Embryonic facial prominence (tissue), 1 donor: ENCODE measurements around the gene CHST8.
"Not testable (repeated sequence)": the region's sequence is repeated elsewhere in the genome, so short reads cannot be mapped to it uniquely, and the experiment has no call there.

Experiments used
- DNase-seq: peaks from one replicate; pipeline ENCODE4 v3.0.0-alpha.2; 2016; ENCODE audit errors: extremely low spot score

CHST8 gene

DNA sequence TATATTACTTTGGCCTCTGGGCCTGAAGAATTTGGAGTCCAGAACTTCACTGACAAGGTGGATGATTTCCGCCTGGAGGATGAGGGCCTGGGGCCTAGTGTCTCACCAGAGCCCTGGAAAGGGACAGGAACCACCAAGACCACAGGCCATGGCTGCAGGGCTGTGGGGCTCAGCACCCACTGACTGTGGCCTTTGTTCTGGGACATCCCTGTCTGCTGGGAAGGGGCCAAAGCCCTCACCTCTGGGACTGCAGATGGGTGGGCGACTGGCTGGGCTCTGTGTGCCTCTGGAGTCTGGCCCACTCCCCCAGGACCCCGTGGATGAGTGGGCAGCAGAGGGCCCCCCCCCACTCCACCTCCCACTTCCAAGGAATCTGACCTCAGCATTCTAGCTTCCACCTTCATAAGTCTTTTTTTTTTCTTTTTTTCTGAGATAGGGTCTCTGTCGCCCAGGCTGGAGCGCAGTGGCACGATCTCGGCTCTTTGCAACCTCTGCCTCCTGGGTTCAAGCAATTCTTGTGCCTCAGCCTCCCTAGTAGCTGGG, 20.3 kb downstream of the CHST8 start:
- DNase-seq = no peak

DNA sequence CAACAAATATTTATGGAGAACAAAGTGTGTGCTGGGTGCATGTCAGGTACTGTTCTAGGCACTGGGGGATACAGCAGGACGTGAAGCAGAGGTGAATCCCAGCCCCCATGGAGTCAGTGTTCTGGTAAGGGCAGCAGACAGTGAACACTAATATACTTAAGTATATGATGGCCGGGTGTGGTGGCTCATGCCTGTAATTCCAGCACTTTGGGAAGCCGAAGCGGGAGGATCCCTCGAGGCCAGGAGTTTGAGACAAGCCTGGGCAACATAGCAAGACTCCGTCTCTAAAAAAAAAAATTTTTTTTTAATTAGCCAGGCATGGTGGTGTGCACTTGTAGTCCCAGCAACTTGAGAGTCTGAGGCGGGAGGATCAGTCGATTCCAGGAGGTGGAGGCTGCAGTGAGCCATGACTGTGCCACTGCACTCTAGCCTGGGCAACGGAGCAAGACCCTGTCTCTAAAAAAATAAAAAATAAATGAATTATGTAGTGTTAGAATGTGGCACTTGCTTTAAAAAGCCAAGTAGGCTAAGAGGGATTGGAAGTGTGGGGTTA, 22.6 kb downstream of the CHST8 start:
- no peak for DNase-seq

DNA sequence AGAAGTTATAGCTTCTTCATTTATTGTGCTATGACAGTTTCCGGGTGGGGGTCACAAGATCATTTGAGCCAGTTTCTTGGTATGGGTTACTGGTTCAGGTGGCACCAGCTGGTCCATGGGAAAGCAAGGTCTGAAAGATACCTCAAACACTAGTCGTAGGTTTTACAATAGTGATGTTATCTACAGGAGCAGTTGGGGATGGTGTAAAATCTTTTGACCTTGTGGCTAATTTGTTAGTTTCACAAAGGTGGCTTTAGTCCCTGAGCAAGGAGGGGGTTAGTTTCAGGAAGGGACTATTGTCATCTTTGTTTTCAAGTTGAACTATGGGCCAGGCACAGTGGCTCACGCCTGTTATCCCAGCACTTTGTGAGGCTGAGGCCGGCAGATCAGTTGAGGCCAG, 24.6 kb downstream of the CHST8 start:
- DNase-seq = no peak

DNA sequence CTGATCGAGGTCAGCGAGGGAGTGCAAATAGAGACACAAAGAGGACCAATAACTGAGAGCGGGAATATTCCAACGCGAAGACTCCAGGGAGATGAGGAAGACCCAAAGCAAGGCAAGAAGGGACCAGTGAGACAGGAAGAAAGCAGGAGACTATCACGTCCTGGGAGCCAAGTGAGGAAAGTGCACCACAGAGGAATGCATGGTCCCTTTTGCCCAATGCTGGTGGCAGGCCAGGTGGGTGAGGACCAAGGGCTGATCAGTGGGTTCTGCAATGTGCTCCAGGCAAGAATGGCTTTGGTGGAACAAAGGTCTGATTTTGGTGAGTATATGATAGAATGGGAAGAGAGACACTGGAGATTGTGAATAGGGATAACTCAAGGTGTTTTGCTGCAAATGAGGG, 25.4 kb downstream of the CHST8 start:
- no peak for DNase-seq

DNA sequence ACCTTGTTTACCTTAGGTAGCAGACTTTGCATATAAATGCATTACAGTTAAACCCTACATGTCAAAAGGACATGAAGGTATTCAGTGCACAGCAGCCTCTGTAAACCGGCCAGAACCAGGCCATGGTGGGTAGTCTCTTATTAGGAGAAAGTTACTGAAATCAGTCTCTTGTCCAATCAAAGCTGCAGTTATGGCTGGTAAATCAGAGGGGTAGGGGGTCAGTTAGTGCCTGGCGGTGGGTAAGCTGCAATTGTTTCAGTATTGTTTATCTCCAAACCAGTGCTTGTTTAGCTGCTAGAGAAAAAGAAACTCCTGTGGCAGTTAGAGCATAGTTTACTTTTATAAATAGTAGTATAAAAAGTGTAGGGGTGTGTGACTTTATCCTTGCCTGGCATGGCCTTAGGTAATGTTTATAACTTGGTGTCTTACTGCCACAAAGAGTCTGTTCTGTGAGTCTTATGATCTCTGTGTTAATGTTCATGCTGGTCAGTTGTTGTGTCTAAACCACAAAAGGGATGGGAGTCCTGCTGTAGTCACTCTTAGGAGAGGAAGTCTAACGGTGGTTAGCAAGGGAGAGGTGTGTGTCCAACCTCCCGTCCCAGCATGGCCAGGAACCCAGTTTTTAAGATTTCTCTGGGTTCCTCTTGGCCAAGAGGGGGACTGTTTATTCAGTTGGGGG, 28.0 kb downstream of the CHST8 start:
- DNase-seq = no peak

DNA sequence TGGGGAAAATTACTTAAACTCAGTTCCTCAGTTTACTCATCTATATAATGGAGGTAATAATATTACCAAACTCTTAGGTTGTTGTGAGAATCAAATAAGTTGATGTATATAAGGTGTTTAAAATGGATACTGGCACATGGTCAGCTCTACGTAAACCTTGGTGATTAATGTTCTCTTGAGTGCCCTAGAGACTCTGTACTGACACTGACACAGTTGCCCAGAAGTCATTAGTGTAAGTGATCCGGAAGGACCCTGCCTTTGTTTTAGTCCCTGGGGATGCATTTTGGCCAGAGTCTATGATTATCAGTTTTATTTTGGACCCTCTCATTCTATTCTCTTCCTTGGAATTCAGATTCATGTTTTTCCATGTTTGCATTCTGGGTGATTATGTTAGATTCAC, 31.9 kb downstream of the CHST8 start:
- no peak for DNase-seq

DNA sequence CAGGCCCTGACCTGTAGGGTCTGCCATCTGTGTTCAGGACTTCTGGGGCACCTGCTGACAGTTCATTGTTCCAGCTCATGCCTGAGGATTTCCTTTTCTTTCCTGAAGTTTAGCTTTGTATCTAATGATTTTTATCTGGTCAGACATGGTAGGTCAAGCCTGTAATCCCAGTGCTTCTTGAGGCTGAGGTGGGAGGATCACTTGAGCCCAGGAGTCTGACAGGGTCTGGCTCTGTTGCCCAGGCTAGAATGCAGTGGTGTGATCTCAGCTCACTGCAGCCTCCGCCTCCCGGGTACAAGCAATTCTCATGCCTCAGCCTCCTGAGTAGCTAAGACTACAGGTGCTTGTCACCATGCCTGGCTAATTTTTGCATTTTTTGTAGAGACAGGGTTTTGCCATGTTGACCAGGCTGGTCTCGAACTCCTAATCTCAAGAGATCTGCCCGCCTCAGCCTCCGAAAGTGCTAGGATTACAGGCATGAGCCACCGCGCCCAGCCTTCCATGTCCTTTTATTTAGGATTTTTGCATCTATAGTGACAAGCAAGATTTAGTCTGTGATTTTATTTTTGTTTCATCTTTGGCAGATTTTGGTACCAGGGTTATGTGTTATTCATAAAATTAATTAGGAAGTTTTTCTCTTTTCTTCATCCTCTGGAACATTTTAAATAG, 33.2 kb downstream of the CHST8 start:
- DNase-seq = no peak

DNA sequence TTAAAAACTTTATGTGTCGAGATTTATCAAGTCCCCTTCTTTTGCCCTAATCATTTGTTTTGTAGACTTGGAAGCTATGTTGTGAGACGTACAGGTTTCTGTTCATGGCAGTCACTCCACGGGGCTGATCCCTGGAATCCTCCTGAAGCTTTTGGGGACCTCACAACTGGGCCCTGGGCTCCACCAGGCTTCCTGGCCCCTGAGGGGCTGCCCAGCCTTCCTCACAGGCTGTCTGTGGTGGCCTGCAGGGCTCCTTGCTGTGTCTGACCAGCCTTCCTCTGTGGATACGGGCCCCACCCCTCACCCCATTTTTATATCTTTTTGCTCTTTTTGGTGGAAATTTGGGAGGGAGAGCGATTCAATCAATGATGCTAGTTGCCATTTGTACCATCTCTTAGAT, 38.1 kb downstream of the CHST8 start:
- DNase-seq = no peak

DNA sequence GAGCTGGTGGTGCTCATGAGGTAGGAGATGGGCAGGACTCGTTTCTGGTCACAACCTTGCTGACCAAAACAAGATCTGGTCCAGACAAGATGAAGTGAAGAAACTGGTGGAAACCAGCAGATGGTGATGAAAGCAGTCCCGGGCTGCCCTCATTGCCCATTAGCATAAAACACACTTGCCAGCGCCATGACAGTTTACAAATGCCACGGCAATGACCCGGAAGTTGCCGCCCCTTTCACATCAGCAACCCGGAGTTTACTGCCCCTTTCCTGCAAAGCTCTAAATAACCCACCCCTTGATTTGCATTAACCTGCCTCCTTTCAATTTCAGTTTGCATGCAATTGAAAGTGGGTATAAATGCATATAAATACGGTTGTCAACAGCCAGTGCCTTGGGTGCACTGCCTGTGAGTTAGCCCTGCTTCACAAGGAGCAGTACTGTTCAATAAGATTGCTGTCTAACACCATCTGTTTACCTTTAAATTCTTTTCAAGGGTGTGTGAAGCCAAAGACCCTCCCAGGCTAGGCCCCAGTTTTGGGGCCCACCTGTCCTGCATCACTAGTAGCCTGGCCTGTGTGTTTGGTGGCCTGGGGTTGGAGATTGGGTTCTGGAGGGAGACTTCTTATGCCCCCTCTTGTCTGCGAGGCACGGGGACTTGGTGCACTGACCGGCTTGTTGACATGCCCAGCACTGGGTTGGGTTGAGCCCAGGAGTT, 38.8 kb downstream of the CHST8 start:
- no peak for DNase-seq

DNA sequence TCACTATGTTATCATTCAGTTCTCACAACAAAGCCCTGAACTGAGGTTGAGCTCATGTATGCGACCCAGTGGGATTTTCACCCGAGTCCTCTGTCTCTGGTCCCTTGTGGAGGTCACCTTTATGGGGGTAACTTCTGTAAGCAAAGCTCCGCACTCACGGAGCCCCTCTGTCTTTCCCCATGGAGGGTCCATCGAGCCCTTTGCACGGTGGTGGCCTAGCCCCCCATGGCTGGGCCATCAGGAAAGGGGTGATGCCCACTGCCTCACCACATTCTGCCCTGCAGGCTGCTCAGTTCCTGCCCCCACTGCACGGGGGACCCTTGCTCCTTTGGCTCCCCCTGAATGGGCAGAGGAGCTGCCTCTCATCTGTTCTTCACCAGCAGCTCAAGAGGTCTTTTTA, 39.6 kb downstream of the CHST8 start:
- DNase-seq = no peak

DNA sequence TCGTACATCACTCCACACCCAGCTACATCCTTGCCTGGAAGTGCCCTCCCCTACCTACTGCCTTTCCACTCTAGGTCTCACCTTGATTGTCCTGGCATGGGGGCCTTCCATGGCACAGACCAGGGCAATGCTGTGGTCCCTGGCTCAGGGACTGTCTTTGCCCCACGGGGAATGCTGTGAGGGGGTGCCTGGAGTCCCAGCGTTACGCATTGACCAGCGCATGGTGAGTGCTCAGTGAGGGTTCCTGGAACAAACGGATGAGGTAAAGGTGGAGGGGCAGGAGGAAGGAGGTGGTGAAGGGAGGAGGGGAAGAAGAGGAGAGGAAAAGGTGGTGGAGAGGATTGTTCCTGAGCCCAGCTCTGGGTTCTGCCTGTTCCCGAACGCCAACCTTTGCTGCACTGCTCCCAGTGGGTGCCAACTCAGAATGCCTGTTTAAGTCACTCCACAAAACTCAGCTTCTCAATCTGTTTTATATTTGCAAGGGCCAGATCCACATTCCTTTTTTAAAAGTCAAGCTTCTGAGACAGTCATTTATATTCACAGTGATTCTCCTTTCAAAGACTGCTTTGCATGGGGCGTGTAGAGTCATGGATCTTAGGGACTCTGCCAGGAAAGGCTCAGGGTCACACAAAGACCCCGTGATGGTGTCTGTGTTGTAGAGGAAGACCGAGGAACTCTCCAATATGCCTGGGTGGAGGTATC, 40.8 kb downstream of the CHST8 start:
- DNase-seq = no peak

DNA sequence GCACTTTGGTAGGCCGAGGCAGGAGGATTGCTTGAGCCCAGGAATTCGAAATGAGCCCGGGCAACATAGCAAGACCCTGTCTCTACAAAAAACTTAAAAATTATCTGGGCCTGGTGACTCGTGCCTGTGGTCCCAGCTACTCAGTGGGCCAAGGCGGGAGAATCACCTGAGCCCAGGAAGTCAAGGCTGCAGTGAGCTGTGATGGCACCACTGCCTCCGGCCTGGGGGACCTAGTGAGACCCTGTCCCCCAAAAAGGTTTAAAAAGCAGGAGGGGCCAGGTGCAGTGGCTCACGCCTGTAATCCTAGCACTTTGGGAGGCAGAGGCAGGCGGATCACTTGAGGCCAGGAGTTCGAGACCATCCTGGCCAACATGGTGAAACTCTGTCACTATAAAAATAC, 41.6 kb downstream of the CHST8 start:
- not testable (repeated sequence) for DNase-seq

DNA sequence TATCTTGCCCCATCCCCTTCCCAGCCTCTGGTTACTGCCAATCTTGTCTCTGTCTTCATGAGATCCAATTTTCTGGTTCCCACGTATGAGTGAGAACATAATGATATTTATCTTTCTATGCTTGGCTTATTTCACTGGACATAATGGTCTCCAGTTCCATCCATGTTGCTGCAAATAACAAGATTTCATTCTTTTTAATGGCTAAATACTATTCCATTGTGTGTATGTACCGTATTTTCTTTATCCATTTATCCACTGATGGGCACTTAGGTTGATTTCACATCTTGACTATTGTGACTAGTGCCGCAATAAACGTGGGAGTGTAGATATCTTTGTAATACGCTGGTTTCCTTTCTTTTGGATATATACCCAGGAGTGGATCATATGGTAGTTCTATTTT, 43.0 kb downstream of the CHST8 start:
- DNase-seq = no peak

DNA sequence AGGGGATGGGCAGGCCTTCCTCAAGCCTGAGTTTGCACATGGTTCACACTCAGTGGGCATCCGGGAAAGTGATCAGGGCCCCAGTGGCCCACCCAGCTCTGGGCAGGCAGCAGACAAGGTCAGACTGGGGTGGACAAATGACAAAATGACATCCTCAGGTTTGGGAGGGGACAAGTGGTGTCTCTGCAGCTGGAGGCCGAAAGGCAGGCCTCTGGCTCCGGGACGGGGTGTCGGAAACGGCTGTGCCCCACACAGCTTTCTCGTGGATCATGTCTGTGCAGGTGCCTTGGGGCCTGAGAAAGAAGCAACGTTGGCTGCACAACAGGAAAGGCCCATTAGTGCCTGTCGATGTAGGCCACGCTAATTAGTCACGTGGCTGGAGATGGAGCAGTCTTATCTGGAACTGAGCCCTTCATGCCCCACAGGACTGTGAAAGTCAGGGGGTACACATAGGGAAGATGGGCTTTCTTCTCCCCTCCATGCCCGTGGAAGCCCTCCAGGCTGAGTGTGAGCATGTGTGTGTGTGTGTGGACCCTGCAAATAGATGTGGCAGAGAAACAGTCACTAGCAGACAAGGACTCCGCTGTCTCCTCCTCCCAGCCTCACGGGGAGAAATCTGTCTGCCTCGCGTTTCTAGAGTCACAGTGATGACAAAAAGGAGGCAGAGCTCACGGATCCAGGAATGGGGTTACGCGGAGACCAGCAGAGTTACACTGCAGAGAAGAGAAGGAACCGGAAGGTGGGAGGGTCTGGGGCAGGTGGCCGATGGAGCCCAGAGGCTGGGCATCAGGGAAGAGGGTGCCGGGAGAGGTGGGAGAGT, 44.2 kb downstream of the CHST8 start:
- no peak for DNase-seq

DNA sequence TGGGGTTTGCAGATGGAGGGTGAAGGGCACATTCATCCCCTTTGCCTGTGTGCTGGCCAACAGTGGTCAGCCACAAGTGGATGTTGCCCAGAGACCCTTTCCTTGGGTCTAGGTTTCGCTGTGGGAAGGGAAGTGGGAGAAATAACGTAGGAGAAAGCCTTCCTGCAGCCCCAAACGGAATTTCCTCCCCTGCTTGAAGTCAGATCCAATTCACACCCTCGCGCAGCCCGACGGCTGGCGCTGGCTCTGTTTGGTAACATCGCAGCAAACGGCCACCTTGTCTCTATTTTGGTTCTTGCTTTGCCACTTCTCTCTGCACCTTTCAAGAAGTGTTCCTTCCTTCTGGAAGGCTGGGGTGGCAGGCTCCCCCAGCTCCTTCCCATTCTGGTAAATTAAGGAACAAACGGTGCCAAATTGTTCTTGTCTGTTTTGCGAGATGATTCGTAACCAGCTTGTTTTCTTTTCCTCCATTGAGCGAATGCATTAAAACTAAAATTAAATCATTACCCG, 45.4 kb downstream of the CHST8 start:
- no peak for DNase-seq

DNA sequence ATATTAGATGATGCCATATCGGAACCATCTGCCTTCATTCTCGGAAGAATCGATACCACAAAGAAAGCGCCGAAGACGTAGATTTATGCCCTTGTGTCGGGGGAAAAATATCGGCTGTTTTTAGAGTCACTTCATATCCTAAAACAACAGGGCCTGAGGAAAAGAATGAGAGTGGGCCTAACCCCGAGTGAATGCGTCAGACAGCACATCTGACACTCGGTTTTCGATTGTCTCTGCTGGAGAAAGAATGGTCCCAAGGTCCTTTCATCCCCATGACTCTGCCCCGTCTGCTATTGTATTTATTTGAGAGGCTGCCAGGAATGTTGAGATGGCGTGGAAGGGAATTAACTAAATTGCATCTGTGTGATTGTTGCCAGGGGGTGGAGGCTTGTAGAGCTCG, 46.1 kb downstream of the CHST8 start:
- no peak for DNase-seq

DNA sequence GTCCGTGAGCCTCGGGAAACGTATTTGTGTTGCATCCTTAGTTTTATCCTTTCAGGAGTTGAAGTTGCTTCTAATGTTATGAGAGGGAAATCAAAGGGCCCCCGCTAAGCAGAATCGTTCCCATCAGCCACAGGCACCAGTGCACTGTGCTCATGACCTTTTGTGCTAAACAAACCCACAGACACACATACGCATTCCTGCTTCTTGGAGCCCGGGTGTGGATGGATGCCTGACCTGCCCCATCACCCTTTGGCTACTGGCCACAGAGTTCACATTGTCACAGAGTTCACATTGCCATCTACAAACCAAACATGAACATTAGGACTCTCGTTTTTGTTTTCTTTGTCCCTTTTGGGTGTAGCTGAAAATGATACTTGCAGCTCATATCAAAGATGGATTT, 47.2 kb downstream of the CHST8 start:
- no peak for DNase-seq

DNA sequence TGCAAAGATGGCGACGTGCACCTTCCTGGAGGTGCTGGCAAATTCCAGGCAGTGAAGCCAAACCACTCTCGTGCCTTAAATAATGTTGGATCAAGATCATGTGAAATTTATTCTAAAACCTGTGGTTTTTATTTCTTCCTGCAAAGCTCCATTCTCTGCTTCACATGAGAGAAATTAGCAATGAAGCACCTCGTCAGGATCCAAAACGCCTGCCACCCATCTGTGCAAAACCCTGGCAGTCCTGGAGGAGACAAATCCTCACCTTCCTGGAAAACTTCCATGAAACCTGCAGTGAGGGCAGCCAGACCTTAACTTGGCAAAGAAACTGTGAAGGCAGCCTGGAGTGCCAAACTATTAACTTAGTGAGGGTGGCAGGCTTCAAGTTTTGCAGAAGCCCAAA, 47.6 kb downstream of the CHST8 start:
- DNase-seq = no peak

DNA sequence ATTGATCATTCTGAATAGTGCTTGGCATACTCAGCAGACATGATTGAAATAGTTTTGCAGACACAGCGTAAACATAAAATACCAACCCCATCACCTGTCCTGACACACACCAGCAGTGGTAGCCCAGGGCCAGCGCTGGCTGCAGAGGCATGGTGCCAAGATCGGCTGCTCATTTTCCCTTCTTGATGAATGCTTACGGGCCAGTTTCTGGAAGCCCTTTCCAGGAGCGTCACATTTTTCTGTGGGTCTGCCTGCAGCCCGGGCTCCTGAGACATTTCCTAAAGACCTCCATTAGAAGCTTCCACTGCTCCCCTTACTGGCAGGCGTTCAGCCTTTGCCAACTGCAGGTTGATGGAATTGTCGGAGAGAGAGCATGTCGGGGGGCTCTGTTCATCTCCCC, 48.6 kb downstream of the CHST8 start:
- DNase-seq = no peak

DNA sequence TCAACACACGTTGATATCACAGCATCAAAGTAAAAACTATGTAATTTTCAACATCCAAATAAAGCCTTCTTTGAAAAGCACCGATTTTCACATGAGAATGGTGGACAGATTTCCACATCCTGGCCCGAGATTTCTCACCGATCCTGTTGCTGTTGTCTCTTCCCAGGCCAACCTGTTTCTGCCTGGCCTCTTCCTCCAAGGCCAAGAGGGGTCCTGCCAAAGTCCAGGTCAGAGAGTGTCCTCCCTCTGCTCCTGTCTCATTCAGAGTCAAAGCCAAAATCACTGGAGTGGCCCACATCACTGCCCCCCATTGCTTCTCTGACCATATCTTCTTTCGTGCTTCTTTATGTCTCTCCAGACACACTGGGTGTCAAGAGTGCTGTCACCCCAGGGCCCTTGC, 49.5 kb downstream of the CHST8 start:
- no peak for DNase-seq
